Measurements from ENCODE around the gene IL21R. TPM values are rescaled to one million over a fixed set of nuclear protein-coding genes. Genes with fewer than 3 reads are reported as not detected.
"Not testable (repeated sequence)": the region's sequence is repeated elsewhere in the genome, so short reads cannot be mapped to it uniquely, and the experiment has no call there.

Gene IL21R
- total RNA-seq, 1 donor from 2014 or later = under 0.01 TPM

GRCh38 chr16:27428026-27428785 is 26.2 kb downstream of the IL21R start:
- DNase-seq = no peak

- DNase-seq = no peak
Observed at GRCh38 chr16:27429330-27429871, 27.4 kb downstream of the IL21R start.

- DNase-seq = no peak
Observed at GRCh38 chr16:27429981-27430441, 28.0 kb downstream of the IL21R start.

- no peak for DNase-seq
Observed at GRCh38 chr16:27430512-27430911, 28.5 kb downstream of the IL21R start.

GRCh38 chr16:27430923-27431484 is 29.0 kb downstream of the IL21R start:
- DNase-seq = peak; percentile 52

GRCh38 chr16:27431773-27432532 is 30.0 kb downstream of the IL21R start:
- no peak for DNase-seq

- DNase-seq = no peak
Observed at GRCh38 chr16:27432558-27432957, 30.6 kb downstream of the IL21R start.

GRCh38 chr16:27433191-27433590 is 31.2 kb downstream of the IL21R start:
- DNase-seq = not testable (repeated sequence)

GRCh38 chr16:27433636-27434035 is 31.7 kb downstream of the IL21R start:
- no peak for DNase-seq

- no peak for DNase-seq
Observed at GRCh38 chr16:27434141-27435051, 32.4 kb downstream of the IL21R start.

GRCh38 chr16:27435146-27435545 is 33.2 kb downstream of the IL21R start:
- not testable (repeated sequence) for DNase-seq

GRCh38 chr16:27436065-27436464 is 34.1 kb downstream of the IL21R start:
- no peak for DNase-seq

GRCh38 chr16:27436921-27437650 is 35.1 kb downstream of the IL21R start:
- no peak for DNase-seq

GRCh38 chr16:27437946-27438345 is 36.0 kb downstream of the IL21R start:
- no peak for DNase-seq

GRCh38 chr16:27439271-27440018 is 37.5 kb downstream of the IL21R start:
- no peak for DNase-seq

- no peak for DNase-seq
Observed at GRCh38 chr16:27441276-27441675, 39.3 kb downstream of the IL21R start.

GRCh38 chr16:27441998-27442397 is 40.0 kb downstream of the IL21R start:
- no peak for DNase-seq

- DNase-seq = peak; percentile 33
Observed at GRCh38 chr16:27444015-27444414, 42.0 kb downstream of the IL21R start.

GRCh38 chr16:27444470-27444869 is 42.5 kb downstream of the IL21R start:
- no peak for DNase-seq

GRCh38 chr16:27445502-27446175 is 43.7 kb downstream of the IL21R start:
- DNase-seq = no peak

Data from dermis blood vessel endothelial cell (primary cell).